OCI-LY1 (cell line): ENCODE results near the gene NAV3.

Experiments
- EZH2 ChIP-seq: fragments of 200-600 bp; sonication (generic), shearing (Covaris generic); IDR thresholded peaks from 2 replicates; pipeline ENCODE4 v1.8.0; 2017; ENCODE audit warnings: borderline replicate concordance, mixed run types, mild to moderate bottlenecking, antibody characterized with exemption, low read length, moderate library complexity, mixed read lengths
- TF ChIP-seq, protein P1 (sequence below): fragments of 200-600 bp; sonication (generic), shearing (Covaris generic); IDR thresholded peaks from 2 replicates; pipeline ENCODE4 v1.5.1; 2017; ENCODE audit warnings: mild to moderate bottlenecking, antibody characterized with exemption, low read length, moderate library complexity, mixed read lengths

- TF ChIP-seq, protein P1, sequence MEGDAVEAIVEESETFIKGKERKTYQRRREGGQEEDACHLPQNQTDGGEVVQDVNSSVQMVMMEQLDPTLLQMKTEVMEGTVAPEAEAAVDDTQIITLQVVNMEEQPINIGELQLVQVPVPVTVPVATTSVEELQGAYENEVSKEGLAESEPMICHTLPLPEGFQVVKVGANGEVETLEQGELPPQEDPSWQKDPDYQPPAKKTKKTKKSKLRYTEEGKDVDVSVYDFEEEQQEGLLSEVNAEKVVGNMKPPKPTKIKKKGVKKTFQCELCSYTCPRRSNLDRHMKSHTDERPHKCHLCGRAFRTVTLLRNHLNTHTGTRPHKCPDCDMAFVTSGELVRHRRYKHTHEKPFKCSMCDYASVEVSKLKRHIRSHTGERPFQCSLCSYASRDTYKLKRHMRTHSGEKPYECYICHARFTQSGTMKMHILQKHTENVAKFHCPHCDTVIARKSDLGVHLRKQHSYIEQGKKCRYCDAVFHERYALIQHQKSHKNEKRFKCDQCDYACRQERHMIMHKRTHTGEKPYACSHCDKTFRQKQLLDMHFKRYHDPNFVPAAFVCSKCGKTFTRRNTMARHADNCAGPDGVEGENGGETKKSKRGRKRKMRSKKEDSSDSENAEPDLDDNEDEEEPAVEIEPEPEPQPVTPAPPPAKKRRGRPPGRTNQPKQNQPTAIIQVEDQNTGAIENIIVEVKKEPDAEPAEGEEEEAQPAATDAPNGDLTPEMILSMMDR, result peak; percentile 44
- no peak for TF ChIP-seq EZH2
Observed at GRCh38 chr12:78118036-78118435, 287.3 kb downstream of the NAV3 start.
